ENCODE measurements around the gene PCTP.

Gene PCTP

GRCh38 chr17:55763856-55764255, 13.0 kb downstream of the PCTP start:
- DNase-seq (ENCODE audit: extremely low read depth, low read depth), result no peak
- no peak overlapping the region for H3K4me3 ChIP-seq (replicated peaks; ENCODE audit: low read depth, low read length)
- TF ChIP-seq CTCF (IDR thresholded peaks at IDR 0.05; ENCODE audit: low read depth, low read length, missing control alignments), result no peak

GRCh38 chr17:55764610-55765009, 13.8 kb downstream of the PCTP start:
- no peak overlapping the region for H3K4me3 ChIP-seq (replicated peaks; ENCODE audit: low read depth, low read length)
- TF ChIP-seq CTCF (IDR thresholded peaks at IDR 0.05; ENCODE audit: low read depth, low read length, missing control alignments), result no peak
- DNase-seq (ENCODE audit: extremely low read depth, low read depth), result no peak

- no peak for TF ChIP-seq CTCF (IDR thresholded peaks at IDR 0.05; ENCODE audit: low read depth, low read length, missing control alignments)
- no peak overlapping the region for H3K4me3 ChIP-seq (replicated peaks; ENCODE audit: low read depth, low read length)
- DNase-seq (ENCODE audit: extremely low read depth, low read depth), result no peak
These were observed 14.6 kb downstream of the PCTP start for GRCh38 chr17:55765472-55765871.

GRCh38 chr17:55768936-55769624, 18.2 kb downstream of the PCTP start:
- no peak overlapping the region for H3K4me3 ChIP-seq (replicated peaks; ENCODE audit: low read depth, low read length)
- DNase-seq (ENCODE audit: extremely low read depth, low read depth), result no peak
- TF ChIP-seq CTCF (IDR thresholded peaks at IDR 0.05; ENCODE audit: low read depth, low read length, missing control alignments), result no peak

- no peak overlapping the region for H3K4me3 ChIP-seq (replicated peaks; ENCODE audit: low read depth, low read length)
- no peak for DNase-seq (ENCODE audit: extremely low read depth, low read depth)
- no peak for TF ChIP-seq CTCF (IDR thresholded peaks at IDR 0.05; ENCODE audit: low read depth, low read length, missing control alignments)
These were observed 18.8 kb downstream of the PCTP start for GRCh38 chr17:55769625-55770000.

GRCh38 chr17:55770196-55770870, 19.5 kb downstream of the PCTP start:
- DNase-seq (ENCODE audit: extremely low read depth, low read depth), result no peak
- no peak for TF ChIP-seq CTCF (IDR thresholded peaks at IDR 0.05; ENCODE audit: low read depth, low read length, missing control alignments)
- no peak overlapping the region for H3K4me3 ChIP-seq (replicated peaks; ENCODE audit: low read depth, low read length)
